ENCODE results near the gene MUC13. TPM values are rescaled to one million over a fixed set of nuclear protein-coding genes. Genes with fewer than 3 reads are reported as not detected.

Gene MUC13
- total RNA-seq = not detected in 2 replicates

GRCh38 chr3:124934577-124934976, at the start of gene MUC13:
TSS of gene MUC13 (minus strand) at chr3:124934751. CDS start at chr3:124934712, 39 bp downstream.

GRCh38 chr3:124887177-124887931, 47.2 kb downstream of the MUC13 start, which contains the start of gene ITGB5:
TSS of gene ITGB5 (minus strand) at chr3:124887365. CDS start at chr3:124887000, 365 bp downstream.

Other genes with a start within 250 kb of the MUC13 start
- 14.6 and 18.8 TPM in 2 replicates for gene UMPS, start 204.3 kb downstream of the MUC13 start, total RNA-seq
- 177 and 202 TPM in 2 replicates for gene ITGB5, start 47.4 kb downstream of the MUC13 start, total RNA-seq
- gene HEG1, start 121.2 kb upstream of the MUC13 start, total RNA-seq = 195 and 268 TPM in 2 replicates